ENCODE data around the gene FOXP2.

FOXP2 gene

GRCh38 chr7:114631249-114631822 lies 216.7 kb downstream of the FOXP2 start:
- no peak for DNase-seq (ENCODE audit: low read depth in 2 of 2)
- no peak overlapping the region for H3K4me3 ChIP-seq (replicated peaks in 1 of 2; ENCODE audit: low read depth in 2 of 2, low read length in 2 of 2)
- TF ChIP-seq CTCF (IDR thresholded peaks at IDR 0.05; ENCODE audit: low read depth, low read length): no peak

- no peak for DNase-seq (ENCODE audit: low read depth in 2 of 2)
- no peak for TF ChIP-seq CTCF (IDR thresholded peaks at IDR 0.05; ENCODE audit: low read depth, low read length)
- H3K4me3 ChIP-seq (replicated peaks in 1 of 2; ENCODE audit: low read depth in 2 of 2, low read length in 2 of 2): no peak overlapping the region
These were observed 224.8 kb downstream of the FOXP2 start for GRCh38 chr7:114639451-114639850.

GRCh38 chr7:114644455-114644854 lies 229.8 kb downstream of the FOXP2 start:
- no peak overlapping the region for H3K4me3 ChIP-seq (replicated peaks in 1 of 2; ENCODE audit: low read depth in 2 of 2, low read length in 2 of 2)
- TF ChIP-seq CTCF (IDR thresholded peaks at IDR 0.05; ENCODE audit: low read depth, low read length): no peak
- DNase-seq (ENCODE audit: low read depth in 2 of 2): no peak

- H3K4me3 ChIP-seq (replicated peaks in 1 of 2; ENCODE audit: low read depth in 2 of 2, low read length in 2 of 2): no peak overlapping the region
- no peak for TF ChIP-seq CTCF (IDR thresholded peaks at IDR 0.05; ENCODE audit: low read depth, low read length)
These were observed 230.8 kb downstream of the FOXP2 start for GRCh38 chr7:114645451-114645850.

GRCh38 chr7:114647518-114647917 lies 232.9 kb downstream of the FOXP2 start:
- no peak for TF ChIP-seq CTCF (IDR thresholded peaks at IDR 0.05; ENCODE audit: low read depth, low read length)

More at GRCh38 chr7:114645451-114645850, 230.8 kb downstream of the FOXP2 start:
- DNase-seq (ENCODE audit: low read depth in 2 of 2): no peak

GRCh38 chr7:114648117-114648516 lies 233.5 kb downstream of the FOXP2 start:
- no peak overlapping the region for H3K4me3 ChIP-seq (replicated peaks in 1 of 2; ENCODE audit: low read depth in 2 of 2, low read length in 2 of 2)
- no peak for TF ChIP-seq CTCF (IDR thresholded peaks at IDR 0.05; ENCODE audit: low read depth, low read length)
- no peak for DNase-seq (ENCODE audit: low read depth in 2 of 2)

More at GRCh38 chr7:114647518-114647917, 232.9 kb downstream of the FOXP2 start:
- H3K4me3 ChIP-seq (replicated peaks in 1 of 2; ENCODE audit: low read depth in 2 of 2, low read length in 2 of 2): no peak overlapping the region
- no peak for DNase-seq (ENCODE audit: low read depth in 2 of 2)

GRCh38 chr7:114648680-114649079 lies 234.1 kb downstream of the FOXP2 start:
- no peak for TF ChIP-seq CTCF (IDR thresholded peaks at IDR 0.05; ENCODE audit: low read depth, low read length)
- no peak overlapping the region for H3K4me3 ChIP-seq (replicated peaks in 1 of 2; ENCODE audit: low read depth in 2 of 2, low read length in 2 of 2)
- DNase-seq (ENCODE audit: low read depth in 2 of 2): no peak
